ENCODE measurements around the gene SETD7.

Gene SETD7

DNA sequence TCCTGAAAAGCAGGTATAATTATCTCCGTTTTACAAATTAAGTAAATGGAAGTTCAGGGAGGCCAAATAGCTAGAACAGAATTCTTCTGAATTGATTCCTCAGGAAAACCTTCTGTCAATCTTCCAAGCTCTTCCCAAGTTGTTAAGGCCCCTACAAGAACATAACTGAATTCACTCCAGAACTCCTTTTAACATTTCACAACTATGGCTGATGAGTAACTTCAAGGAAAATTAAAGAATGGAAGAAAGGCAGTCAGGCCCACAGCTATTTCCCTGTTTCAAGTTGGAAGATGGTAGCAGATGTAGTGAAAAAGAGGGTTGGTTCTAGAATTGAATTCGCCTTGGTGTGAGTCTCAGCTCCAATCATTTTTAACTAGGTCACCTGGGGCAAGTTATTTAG lies 15.9 kb downstream of the SETD7 start:
- Histone ChIP-seq H3K27me3 (ENCODE audit: insufficient read depth, low read length) (no peaks in the 10 kb centered on the region), H3K27ac (ENCODE audit: low read depth, low read length) (no peak overlapping the region), H3K4me1 (ENCODE audit: insufficient read depth, low read length) (peaks cover 14% of the 10 kb centered on the region; the same call in 1 of the 2 replicates), H3K4me3 (ENCODE audit: low read length) (no peak overlapping the region), H3K9me3 (ENCODE audit: insufficient read depth, low read depth, low read length) (no peaks in the 10 kb centered on the region), H3K9ac (ENCODE audit: low read depth, low read length) (no peak overlapping the region), H3K36me3 (ENCODE audit: insufficient read depth, low read length) (no peaks in the 10 kb centered on the region)
- WGBS = 95% methylated on average over 2 of the region's 2 CpGs

DNA sequence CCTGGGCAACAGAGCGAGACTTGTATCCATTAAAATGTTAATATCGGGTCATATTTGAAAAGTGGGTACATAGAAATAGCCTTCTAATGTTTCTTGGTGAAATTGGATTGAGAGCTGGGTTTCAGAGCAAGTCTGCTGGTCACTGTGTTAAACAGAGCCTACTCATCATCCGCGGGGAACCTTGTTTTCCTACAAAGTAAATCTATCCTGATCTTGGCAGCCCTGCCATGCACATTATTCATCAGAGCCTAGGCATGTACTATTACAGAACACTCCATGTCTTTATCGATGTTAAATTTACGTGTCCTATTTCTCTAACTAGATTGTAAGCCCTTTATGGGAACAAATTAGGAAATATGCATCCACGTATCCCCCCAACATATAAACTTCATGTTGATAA lies 18.7 kb downstream of the SETD7 start:
- Histone ChIP-seq H3K9ac (ENCODE audit: low read depth, low read length) (no peak overlapping the region), H3K4me1 (ENCODE audit: insufficient read depth, low read length) (0 out of 2 replicates have a peak, but pooled peaks cover 3% of the 10 kb centered on the region), H3K36me3 (ENCODE audit: insufficient read depth, low read length) (no peaks in the 10 kb centered on the region), H3K9me3 (ENCODE audit: insufficient read depth, low read depth, low read length) (no peaks in the 10 kb centered on the region), H3K27me3 (ENCODE audit: insufficient read depth, low read length) (no peaks in the 10 kb centered on the region), H3K27ac (ENCODE audit: low read depth, low read length) (no peak overlapping the region), H3K4me3 (ENCODE audit: low read length) (no peak overlapping the region)
- 97% methylated on average over 6 of the region's 7 CpGs for WGBS

DNA sequence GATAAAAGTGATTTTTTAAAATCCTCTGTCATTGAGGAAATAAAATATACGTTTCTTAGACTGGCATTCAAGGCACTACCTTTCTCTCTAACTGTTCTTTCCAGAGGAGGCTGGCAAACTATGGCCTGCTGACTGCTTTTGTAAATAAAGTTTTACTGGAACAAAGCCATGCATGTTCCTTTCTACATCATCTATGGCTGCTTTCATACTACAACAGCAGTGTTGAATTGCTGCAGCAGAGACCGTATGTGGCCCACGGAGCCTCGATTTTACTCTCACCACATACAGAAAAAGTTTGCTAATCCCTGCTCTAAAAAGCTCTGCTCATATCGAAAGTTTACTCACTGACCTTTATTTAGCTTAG lies 20.2 kb downstream of the SETD7 start:
- 92% methylated on average over 5 of the region's 5 CpGs for whole genome bisulfite sequencing
- no peaks in the 10 kb centered on the region for H3K9me3 ChIP-seq (ENCODE audit: insufficient read depth, low read depth, low read length)
- H3K27me3 ChIP-seq (ENCODE audit: insufficient read depth, low read length) = no peaks in the 10 kb centered on the region
- H3K36me3 ChIP-seq (ENCODE audit: insufficient read depth, low read length) = no peaks in the 10 kb centered on the region
- no peak overlapping the region for H3K4me3 ChIP-seq (ENCODE audit: low read length)
- H3K9ac ChIP-seq (ENCODE audit: low read depth, low read length) = no peak overlapping the region
- H3K27ac ChIP-seq (ENCODE audit: low read depth, low read length) = no peak overlapping the region
- 0 out of 2 replicates have a peak, but pooled peaks cover 2% of the 10 kb centered on the region for H3K4me1 ChIP-seq (ENCODE audit: insufficient read depth, low read length)

DNA sequence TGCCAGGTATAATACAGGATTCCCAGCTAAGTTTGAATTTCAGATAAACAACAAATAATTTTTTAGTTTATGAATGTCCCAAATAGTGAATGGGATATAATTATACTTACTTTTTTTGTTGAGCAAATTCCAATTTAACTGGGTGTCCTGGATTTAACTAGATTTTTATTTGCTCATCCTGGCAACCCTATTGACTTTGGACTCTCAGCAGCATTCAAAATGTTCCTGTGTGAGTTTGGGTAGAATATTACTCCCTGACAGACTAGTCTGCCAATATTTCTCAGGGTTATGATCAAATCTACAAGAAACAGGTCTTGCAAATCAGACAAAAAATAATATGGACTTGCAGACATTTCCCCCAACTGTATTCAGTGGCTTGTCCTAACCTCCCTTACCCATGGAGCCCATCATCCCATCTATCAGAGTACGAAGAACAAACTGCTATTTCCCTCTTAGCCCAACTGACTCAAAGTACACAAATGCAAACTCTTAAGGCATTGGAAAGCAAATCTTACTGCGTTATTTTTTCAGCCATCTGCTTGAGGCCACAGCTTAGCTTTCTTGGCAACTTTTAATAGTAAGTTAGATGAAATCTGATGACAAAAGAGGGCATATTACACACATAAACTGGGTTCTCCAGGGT lies 20.7 kb downstream of the SETD7 start:
- Histone ChIP-seq H3K4me1 (ENCODE audit: insufficient read depth, low read length) (no peaks in the 10 kb centered on the region), H3K9me3 (ENCODE audit: insufficient read depth, low read depth, low read length) (no peaks in the 10 kb centered on the region), H3K36me3 (ENCODE audit: insufficient read depth, low read length) (no peaks in the 10 kb centered on the region), H3K27ac (ENCODE audit: low read depth, low read length) (no peak overlapping the region), H3K9ac (ENCODE audit: low read depth, low read length) (no peak overlapping the region), H3K4me3 (ENCODE audit: low read length) (no peak overlapping the region), H3K27me3 (ENCODE audit: insufficient read depth, low read length) (no peaks in the 10 kb centered on the region)
- 96% methylated on average over 2 of the region's 2 CpGs for WGBS

DNA sequence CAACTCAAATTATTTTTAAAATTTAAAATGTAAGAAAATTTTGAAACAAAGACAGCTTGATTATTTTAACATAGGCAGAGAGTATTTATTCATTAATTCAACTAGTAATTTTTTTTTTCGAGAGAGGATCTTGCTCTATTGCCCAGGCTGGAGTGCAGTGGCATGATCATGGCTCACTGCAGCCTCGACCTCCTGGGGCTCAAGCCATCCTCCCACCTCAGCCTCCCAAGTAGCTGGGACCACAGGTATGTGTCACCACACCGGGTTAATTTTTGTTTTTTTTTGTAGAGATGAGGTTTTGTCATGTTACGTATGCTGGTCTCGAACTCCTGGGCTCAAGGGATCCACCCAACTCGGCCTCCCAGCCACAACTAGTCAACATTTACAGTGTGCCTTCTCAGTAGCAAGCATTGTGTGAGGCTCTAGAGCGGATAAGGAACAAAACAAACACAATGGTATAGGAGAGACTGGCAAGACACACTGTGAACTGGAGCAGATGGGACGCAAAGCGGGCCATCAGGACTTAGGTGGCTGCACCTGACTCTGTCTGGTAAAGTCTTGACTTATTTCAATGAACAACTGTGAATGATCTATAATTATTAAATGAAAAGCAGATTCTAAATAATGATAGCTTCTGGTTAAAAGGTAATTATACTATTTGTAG lies 21.6 kb downstream of the SETD7 start:
- Histone ChIP-seq H3K4me3 (ENCODE audit: low read length) (no peak overlapping the region), H3K4me1 (ENCODE audit: insufficient read depth, low read length) (no peaks in the 10 kb centered on the region), H3K27me3 (ENCODE audit: insufficient read depth, low read length) (no peaks in the 10 kb centered on the region), H3K27ac (ENCODE audit: low read depth, low read length) (no peak overlapping the region), H3K9me3 (ENCODE audit: insufficient read depth, low read depth, low read length) (no peaks in the 10 kb centered on the region), H3K36me3 (ENCODE audit: insufficient read depth, low read length) (no peaks in the 10 kb centered on the region), H3K9ac (ENCODE audit: low read depth, low read length) (no peak overlapping the region)
- 93% methylated on average over 9 of the region's 9 CpGs for WGBS

DNA sequence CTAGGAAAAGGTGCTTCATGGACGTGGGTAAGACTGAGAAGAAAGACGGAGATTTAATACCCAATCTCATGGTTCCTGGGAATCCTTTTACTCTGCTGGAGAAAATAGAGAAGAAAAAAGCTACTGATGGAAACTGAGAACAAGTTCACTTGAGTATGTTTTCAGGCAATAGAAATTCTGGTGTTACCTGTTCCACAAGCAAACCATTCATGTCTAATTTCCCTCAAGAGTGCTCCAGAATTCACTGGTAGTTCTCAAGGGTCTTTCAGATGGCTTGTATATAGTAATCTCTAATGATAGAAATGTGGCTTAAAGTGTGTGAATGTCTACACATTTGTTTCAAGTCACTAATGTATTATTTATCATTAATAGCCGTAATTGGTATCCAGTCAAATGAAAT lies 22.5 kb downstream of the SETD7 start:
- Histone ChIP-seq H3K27ac (ENCODE audit: low read depth, low read length) (no peak overlapping the region), H3K36me3 (ENCODE audit: insufficient read depth, low read length) (peaks cover under 1% of the 10 kb centered on the region; the same call in 1 of the 2 replicates), H3K27me3 (ENCODE audit: insufficient read depth, low read length) (no peaks in the 10 kb centered on the region), H3K4me1 (ENCODE audit: insufficient read depth, low read length) (no peaks in the 10 kb centered on the region), H3K4me3 (ENCODE audit: low read length) (no peak overlapping the region), H3K9ac (ENCODE audit: low read depth, low read length) (no peak overlapping the region), H3K9me3 (ENCODE audit: insufficient read depth, low read depth, low read length) (no peaks in the 10 kb centered on the region)
- 62% methylated on average over 2 of the region's 3 CpGs for WGBS

DNA sequence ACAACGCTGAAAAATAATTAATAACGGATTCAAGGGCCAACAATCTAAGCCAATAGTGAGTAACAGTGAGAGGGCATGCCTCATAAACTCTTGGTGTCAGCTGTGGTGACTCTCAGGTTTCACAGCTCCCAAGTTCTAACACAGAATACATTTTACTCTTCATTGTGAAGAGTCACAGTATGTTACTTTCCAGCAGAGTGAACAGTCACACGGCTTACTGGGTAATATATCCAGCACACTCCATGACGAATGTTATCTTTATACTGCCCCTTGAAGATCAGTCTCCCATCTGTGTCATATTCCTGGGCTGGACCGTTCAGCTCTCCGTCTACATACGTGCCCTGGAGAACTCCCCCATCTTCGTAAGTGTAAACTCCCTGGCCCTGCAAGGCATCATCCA lies 23.1 kb downstream of the SETD7 start:
- H3K4me1 ChIP-seq (ENCODE audit: insufficient read depth, low read length) = no peaks in the 10 kb centered on the region

DNA sequence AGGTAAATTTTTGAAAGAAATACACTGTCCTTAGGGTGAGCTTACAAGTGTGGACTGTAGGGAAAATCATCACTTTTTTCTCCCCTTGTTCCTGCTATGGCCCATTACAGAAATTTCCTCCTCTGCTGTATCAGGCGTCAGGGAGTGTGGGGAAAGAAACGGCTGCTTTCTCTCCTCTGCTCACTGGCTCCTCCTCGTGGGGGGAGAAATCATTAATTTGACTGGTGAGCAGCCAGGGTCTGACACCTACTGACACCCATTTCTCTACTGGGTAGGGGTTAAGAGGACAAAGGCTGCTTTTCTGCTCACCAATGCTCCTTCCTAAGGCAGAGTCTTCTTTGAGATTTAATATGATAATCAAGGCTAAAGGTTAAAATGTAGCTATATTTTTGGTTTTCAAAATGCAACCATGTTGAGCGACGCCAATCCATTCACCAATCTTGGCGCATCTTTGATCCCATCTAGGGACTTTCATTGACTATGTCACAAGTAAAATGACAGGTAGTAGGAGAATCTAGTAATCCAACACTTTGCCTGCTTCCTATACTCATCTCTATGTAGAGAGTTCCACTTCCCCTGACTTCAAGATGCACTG lies 25.1 kb downstream of the SETD7 start:
- H3K4me3 ChIP-seq (ENCODE audit: low read length) = no peak overlapping the region
- H3K36me3 ChIP-seq (ENCODE audit: insufficient read depth, low read length) = peaks cover 7% of the 10 kb centered on the region; the same call in 1 of the 2 replicates
- no peaks in the 10 kb centered on the region for H3K9me3 ChIP-seq (ENCODE audit: insufficient read depth, low read depth, low read length)
- WGBS = 74% methylated on average over 4 of the region's 6 CpGs
- no peak overlapping the region for H3K27ac ChIP-seq (ENCODE audit: low read depth, low read length)
- H3K4me1 ChIP-seq (ENCODE audit: insufficient read depth, low read length) = no peaks in the 10 kb centered on the region
- no peak overlapping the region for H3K9ac ChIP-seq (ENCODE audit: low read depth, low read length)
- H3K27me3 ChIP-seq (ENCODE audit: insufficient read depth, low read length) = no peaks in the 10 kb centered on the region

More for the DNA sequence above, 23.1 kb downstream of the SETD7 start:
- Histone ChIP-seq H3K36me3 (ENCODE audit: insufficient read depth, low read length) (peaks cover 4% of the 10 kb centered on the region; the same call in 1 of the 2 replicates), H3K4me3 (ENCODE audit: low read length) (no peak overlapping the region), H3K27ac (ENCODE audit: low read depth, low read length) (no peak overlapping the region), H3K9me3 (ENCODE audit: insufficient read depth, low read depth, low read length) (no peaks in the 10 kb centered on the region), H3K9ac (ENCODE audit: low read depth, low read length) (no peak overlapping the region), H3K27me3 (ENCODE audit: insufficient read depth, low read length) (no peaks in the 10 kb centered on the region)
- 87% methylated on average over 8 of the region's 8 CpGs for WGBS

DNA sequence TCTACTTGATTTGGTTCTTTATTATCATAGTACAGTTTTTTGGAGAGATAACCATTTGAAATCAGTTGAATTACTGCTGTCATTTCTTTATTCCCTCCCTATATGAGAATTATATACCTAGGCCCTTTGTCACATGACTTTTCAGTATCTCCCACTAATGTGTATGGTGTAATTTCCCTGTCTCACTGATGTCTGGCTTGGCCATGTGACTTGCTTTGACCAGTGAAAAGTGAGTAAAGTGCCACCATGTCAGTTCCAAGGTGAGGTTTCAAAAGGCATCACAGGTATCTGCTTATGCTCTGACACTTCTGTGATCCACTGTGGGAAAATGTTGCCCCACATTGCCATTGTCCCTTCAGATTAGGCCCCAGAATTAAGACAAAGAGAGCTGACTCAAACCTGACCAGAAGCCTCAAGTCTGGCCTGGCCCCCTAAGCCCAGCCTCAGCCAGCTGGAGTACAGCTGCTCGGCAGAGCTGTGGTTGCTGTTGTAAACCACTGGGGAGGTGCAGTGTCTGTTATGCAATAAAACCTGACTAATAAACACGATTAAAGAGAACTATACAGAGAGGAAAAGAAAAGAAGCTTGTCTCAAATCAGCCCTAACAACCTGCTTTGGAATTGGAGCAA lies 27.5 kb downstream of the SETD7 start:
- no peaks in the 10 kb centered on the region for H3K27me3 ChIP-seq (ENCODE audit: insufficient read depth, low read length)
- WGBS = 92% methylated on average over 2 of the region's 2 CpGs
- H3K9ac ChIP-seq (ENCODE audit: low read depth, low read length) = no peak overlapping the region
- H3K4me1 ChIP-seq (ENCODE audit: insufficient read depth, low read length) = no peaks in the 10 kb centered on the region
- H3K36me3 ChIP-seq (ENCODE audit: insufficient read depth, low read length) = peaks cover 7% of the 10 kb centered on the region; the same call in 1 of the 2 replicates
- H3K27ac ChIP-seq (ENCODE audit: low read depth, low read length) = no peak overlapping the region
- H3K9me3 ChIP-seq (ENCODE audit: insufficient read depth, low read depth, low read length) = no peaks in the 10 kb centered on the region
- no peak overlapping the region for H3K4me3 ChIP-seq (ENCODE audit: low read length)

DNA sequence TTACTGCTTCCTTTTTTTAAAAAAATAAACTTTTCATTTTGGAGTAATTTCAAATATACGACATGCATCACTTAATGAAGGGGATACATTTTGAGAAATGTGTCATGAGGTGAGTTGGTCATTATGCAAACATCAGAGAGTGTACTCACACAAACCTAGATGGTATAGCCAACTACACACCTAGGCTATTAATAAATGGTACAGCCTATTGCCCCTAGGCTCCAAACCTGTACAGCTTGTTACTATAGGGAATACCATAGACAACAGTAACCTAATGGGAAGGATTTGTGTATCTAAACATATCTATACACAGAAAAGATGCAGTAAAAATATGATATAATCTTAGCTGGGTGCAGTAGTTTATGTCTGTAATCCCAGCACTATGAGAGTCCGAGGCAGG lies 29.1 kb downstream of the SETD7 start:
- WGBS = 93% methylated on average over 1 of the region's 2 CpGs
- no peaks in the 10 kb centered on the region for H3K4me1 ChIP-seq (ENCODE audit: insufficient read depth, low read length)
- H3K27me3 ChIP-seq (ENCODE audit: insufficient read depth, low read length) = no peaks in the 10 kb centered on the region

DNA sequence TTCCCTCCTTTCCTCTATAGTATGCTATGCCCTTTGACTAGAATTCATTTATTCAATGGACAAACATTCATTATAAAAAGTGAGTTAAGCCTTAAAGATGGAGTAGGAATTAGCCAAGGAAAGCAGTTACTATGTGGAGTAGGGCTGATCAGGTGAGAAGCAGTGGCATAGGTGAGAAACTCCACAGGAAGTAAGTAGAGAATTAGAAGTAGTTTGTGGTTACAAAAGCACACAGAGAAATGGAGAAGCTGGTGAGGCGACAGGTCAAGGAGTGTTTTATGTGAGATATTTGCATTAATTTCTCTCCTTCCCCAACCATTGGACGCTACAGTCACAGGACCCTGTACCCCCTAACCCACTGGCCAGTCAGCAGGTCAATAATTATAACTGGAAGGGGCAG lies 30.6 kb downstream of the SETD7 start:
- WGBS = no CpG with 5 or more reads among the region's 2 CpGs
- H3K9me3 ChIP-seq (ENCODE audit: insufficient read depth, low read depth, low read length) = no peaks in the 10 kb centered on the region
- H3K4me3 ChIP-seq (ENCODE audit: low read length) = no peak overlapping the region
- no peak overlapping the region for H3K9ac ChIP-seq (ENCODE audit: low read depth, low read length)
- H3K27ac ChIP-seq (ENCODE audit: low read depth, low read length) = no peak overlapping the region
- H3K27me3 ChIP-seq (ENCODE audit: insufficient read depth, low read length) = no peaks in the 10 kb centered on the region
- H3K36me3 ChIP-seq (ENCODE audit: insufficient read depth, low read length) = peaks cover 7% of the 10 kb centered on the region; the same call in 1 of the 2 replicates
- H3K4me1 ChIP-seq (ENCODE audit: insufficient read depth, low read length) = no peaks in the 10 kb centered on the region

More for the DNA sequence above, 29.1 kb downstream of the SETD7 start:
- no peak overlapping the region for H3K4me3 ChIP-seq (ENCODE audit: low read length)
- H3K36me3 ChIP-seq (ENCODE audit: insufficient read depth, low read length) = peaks cover 7% of the 10 kb centered on the region; the same call in 1 of the 2 replicates
- H3K9ac ChIP-seq (ENCODE audit: low read depth, low read length) = no peak overlapping the region
- H3K9me3 ChIP-seq (ENCODE audit: insufficient read depth, low read depth, low read length) = no peaks in the 10 kb centered on the region
- no peak overlapping the region for H3K27ac ChIP-seq (ENCODE audit: low read depth, low read length)

All from HUES64 (cell line).